MM.1S (cell line): ENCODE results near the gene LMX1B.
"Not testable (repeated sequence)": the region's sequence is repeated elsewhere in the genome, so short reads cannot be mapped to it uniquely, and the experiment has no call there.

Source experiments
- DNase-seq: peaks from one replicate; pipeline ENCODE4 v3.0.0-alpha.2; 2015
- H2AFZ ChIP-seq: fragments of 300-600 bp; sonication (generic); 2 replicates; pipeline ENCODE4 v1.6.0; 2016; ENCODE audit warnings: antibody characterized with exemption, low read length
- H3F3A ChIP-seq: fragments of 300-600 bp; sonication (generic); 2 replicates; pipeline ENCODE4 v1.6.1; 2016; ENCODE audit warnings: mild to moderate bottlenecking, antibody characterized with exemption, low read length, moderate library complexity, mixed read lengths; ENCODE audit not compliant: insufficient read depth
- H3K27ac ChIP-seq: fragments of 300-600 bp; sonication (generic); 2 replicates; pipeline ENCODE4 v1.5.1; 2016; ENCODE audit warnings: mild to moderate bottlenecking, low read length
- H3K27me3 ChIP-seq: fragments of 300-600 bp; sonication (generic); replicated peaks from 2 replicates; pipeline ENCODE4 v1.6.0; 2016; ENCODE audit warnings: low read length; ENCODE audit not compliant: insufficient read depth
- H3K36me3 ChIP-seq: fragments of 300-600 bp; sonication (generic); replicated peaks from 2 replicates; pipeline ENCODE4 v1.6.1; 2016; ENCODE audit warnings: mild to moderate bottlenecking, low read length, mixed read lengths; ENCODE audit not compliant: insufficient read depth
- H3K4me1 ChIP-seq: fragments of 300-600 bp; sonication (generic); 2 replicates; pipeline ENCODE4 v1.6.1; 2016; ENCODE audit warnings: low read length, mixed read lengths
- H3K4me2 ChIP-seq: fragments of 300-600 bp; sonication (generic); 2 replicates; pipeline ENCODE4 v1.6.0; 2016; ENCODE audit warnings: low read depth, low read length
- H3K4me3 ChIP-seq: fragments of 300-600 bp; sonication (generic); 2 replicates; pipeline ENCODE4 v1.5.1; 2016; ENCODE audit warnings: low read length, mixed read lengths
- H3K79me2 ChIP-seq: fragments of 300-600 bp; sonication (generic); 2 replicates; pipeline ENCODE4 v1.6.1; 2016; ENCODE audit warnings: mixed run types, low read length, mixed read lengths
- H3K9ac ChIP-seq: fragments of 300-600 bp; sonication (generic); 2 replicates; pipeline ENCODE4 v1.6.1; 2016; ENCODE audit warnings: low read length, mixed read lengths
- H3K9me2 ChIP-seq: fragments of 300-600 bp; sonication (generic); replicated peaks from 2 replicates; pipeline ENCODE4 v1.6.1; 2016; ENCODE audit warnings: mild to moderate bottlenecking, low read length, mixed read lengths; ENCODE audit not compliant: insufficient read depth
- H3K9me3 ChIP-seq: fragments of 300-600 bp; sonication (generic); replicated peaks from 2 replicates; pipeline ENCODE4 v1.6.1; 2016; ENCODE audit warnings: mild to moderate bottlenecking, low read length, mixed read lengths; ENCODE audit not compliant: insufficient read depth
- H4K20me1 ChIP-seq: fragments of 300-600 bp; sonication (generic); 2 replicates; pipeline ENCODE4 v1.6.1; 2016; ENCODE audit warnings: mild to moderate bottlenecking, low read length, moderate library complexity, mixed read lengths; ENCODE audit not compliant: insufficient read depth
- CTCF ChIP-seq: fragments of 300-600 bp; sonication (generic); IDR thresholded peaks from 2 replicates; pipeline ENCODE4 v1.5.1; 2016; ENCODE audit warnings: antibody characterized with exemption, low read length, mixed read lengths
- EZH2 ChIP-seq: fragments of 300-600 bp; sonication (generic); optimal IDR thresholded peaks from 2 replicates; pipeline ENCODE3; 2017; ENCODE audit warnings: low read depth, mild to moderate bottlenecking, antibody characterized with exemption, low read length, mixed read lengths
- EZH2phosphoT487 ChIP-seq: fragments of 300-600 bp; sonication (generic); IDR thresholded peaks from 2 replicates; pipeline ENCODE4 v1.6.1; 2018; ENCODE audit warnings: antibody characterized with exemption, low read length

LMX1B gene

GRCh38 chr9:126708178-126708577, 94.5 kb downstream of the LMX1B start:
- no peak overlapping the region for H3K27ac ChIP-seq
- no peak for TF ChIP-seq EZH2
- TF ChIP-seq CTCF: no peak
- TF ChIP-seq EZH2phosphoT487: no peak
- H3K4me2 ChIP-seq: no peak overlapping the region
- H3K27me3 ChIP-seq: peaks cover 43% of the 10 kb centered on the region
- H3K4me3 ChIP-seq: no peak overlapping the region
- no peak overlapping the region for H3K9ac ChIP-seq
- H2AFZ ChIP-seq: no peak overlapping the region
- no peaks in the 10 kb centered on the region for H3F3A ChIP-seq
- H3K79me2 ChIP-seq: no peaks in the 10 kb centered on the region
- peaks cover 7% of the 10 kb centered on the region for H3K4me1 ChIP-seq
- H3K36me3 ChIP-seq: no peaks in the 10 kb centered on the region
- H3K9me2 ChIP-seq: no peaks in the 10 kb centered on the region
- no peak for DNase-seq
- H4K20me1 ChIP-seq: no peaks in the 10 kb centered on the region
- no peaks in the 10 kb centered on the region for H3K9me3 ChIP-seq

GRCh38 chr9:126709241-126709640, 95.5 kb downstream of the LMX1B start:
- Histone ChIP-seq H3K79me2 (no peaks in the 10 kb centered on the region), H3K27me3 (peaks cover 36% of the 10 kb centered on the region), H3K4me3 (no peak overlapping the region), H3K4me1 (peaks cover 7% of the 10 kb centered on the region), H3F3A (no peaks in the 10 kb centered on the region), H3K4me2 (no peak overlapping the region), H3K9me3 (no peaks in the 10 kb centered on the region), H3K36me3 (no peaks in the 10 kb centered on the region), H2AFZ (no peak overlapping the region), H3K9ac (no peak overlapping the region), H3K9me2 (no peaks in the 10 kb centered on the region), H3K27ac (no peak overlapping the region), H4K20me1 (no peaks in the 10 kb centered on the region)
- DNase-seq: no peak
- no peak for TF ChIP-seq EZH2
- no peak for TF ChIP-seq CTCF
- no peak for TF ChIP-seq EZH2phosphoT487

GRCh38 chr9:126715382-126715781, 101.7 kb downstream of the LMX1B start:
- Histone ChIP-seq H3K4me2 (no peak overlapping the region), H3K27ac (no peak overlapping the region), H3K79me2 (no peaks in the 10 kb centered on the region), H3K4me1 (peaks cover 4% of the 10 kb centered on the region; the same call in 1 of the 2 replicates), H3F3A (no peaks in the 10 kb centered on the region), H3K36me3 (no peaks in the 10 kb centered on the region), H3K4me3 (no peak overlapping the region), H3K9ac (no peak overlapping the region), H4K20me1 (no peaks in the 10 kb centered on the region), H2AFZ (no peak overlapping the region), H3K27me3 (0 out of 2 replicates have a peak, but pooled peaks cover 23% of the 10 kb centered on the region), H3K9me2 (no peaks in the 10 kb centered on the region), H3K9me3 (no peaks in the 10 kb centered on the region)
- DNase-seq: no peak
- TF ChIP-seq EZH2 (no peak), EZH2phosphoT487 (no peak), CTCF (no peak)

- not testable (repeated sequence) for H3K4me3 ChIP-seq, H3K4me2 ChIP-seq, H3K9ac ChIP-seq, H3K27ac ChIP-seq, H2AFZ ChIP-seq, H3K4me1 ChIP-seq, DNase-seq, H4K20me1 ChIP-seq, H3K79me2 ChIP-seq, H3K36me3 ChIP-seq, H3K9me2 ChIP-seq, H3K9me3 ChIP-seq, H3F3A ChIP-seq
- peaks cover 10% of the 10 kb centered on the region; the same call in 1 of the 2 replicates for H3K27me3 ChIP-seq
Measured at GRCh38 chr9:126717441-126717840, 103.7 kb downstream of the LMX1B start.
